ENCODE results near the gene GPI. TPM values are rescaled to one million over a fixed set of nuclear protein-coding genes. Genes with fewer than 3 reads are reported as not detected.
"Not testable (repeated sequence)": the region's sequence is repeated elsewhere in the genome, so short reads cannot be mapped to it uniquely, and the experiment has no call there.

Gene GPI
- total RNA-seq, 3 donors from 2014 or later (not counting 1 experiment from before 2014, with no cell fraction given): 98.5 to 132 (median 104) TPM

DNA sequence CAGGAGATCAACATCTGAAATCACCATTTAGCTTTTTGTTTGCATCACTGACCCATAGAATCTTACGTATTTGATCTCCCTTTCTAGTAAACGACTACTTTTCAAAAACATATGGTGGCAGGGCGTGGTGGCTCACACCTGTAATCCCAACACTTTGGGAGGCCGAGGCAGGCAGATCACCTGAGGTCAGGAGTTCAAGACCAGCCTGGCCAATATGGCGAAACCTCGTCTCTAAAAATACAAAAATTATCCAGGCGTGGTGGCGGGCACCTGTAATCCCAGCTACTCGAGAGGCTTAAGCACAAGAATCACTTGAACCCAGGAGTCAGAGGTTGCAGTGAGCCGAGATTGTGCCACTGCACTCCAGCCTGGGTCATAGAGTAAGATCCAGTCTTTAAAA is 33.4 kb upstream of the GPI start:
- H3K4me1 ChIP-seq (ENCODE audit: control insufficient read depth, insufficient read depth, low read length); H3K4me3 ChIP-seq (ENCODE audit: low read length); intact Hi-C loops (cut with micrococcal nuclease); H3K9me3 Mint-ChIP-seq; H3K27ac ChIP-seq (ENCODE audit: low read length); H3K9me3 ChIP-seq (ENCODE audit: control insufficient read depth, insufficient read depth, low read length); ATAC-seq; H3K4me1 Mint-ChIP-seq; DNase-seq; H3K27me3 ChIP-seq (ENCODE audit: control insufficient read depth, insufficient read depth, low read length); H3K27me3 Mint-ChIP-seq (ENCODE audit: low read depth in 2 of 2); H3K4me3 Mint-ChIP-seq; H3K27ac Mint-ChIP-seq: not testable (repeated sequence)
- 97% methylated on average over 10 of the region's 10 CpGs for WGBS (ENCODE audit: insufficient coverage)
- peaks cover 23% of the 10 kb centered on the region for H3K36me3 Mint-ChIP-seq
- peaks cover 41% of the 10 kb centered on the region for H3K36me3 ChIP-seq (ENCODE audit: control insufficient read depth, insufficient read depth, low read length)

DNA sequence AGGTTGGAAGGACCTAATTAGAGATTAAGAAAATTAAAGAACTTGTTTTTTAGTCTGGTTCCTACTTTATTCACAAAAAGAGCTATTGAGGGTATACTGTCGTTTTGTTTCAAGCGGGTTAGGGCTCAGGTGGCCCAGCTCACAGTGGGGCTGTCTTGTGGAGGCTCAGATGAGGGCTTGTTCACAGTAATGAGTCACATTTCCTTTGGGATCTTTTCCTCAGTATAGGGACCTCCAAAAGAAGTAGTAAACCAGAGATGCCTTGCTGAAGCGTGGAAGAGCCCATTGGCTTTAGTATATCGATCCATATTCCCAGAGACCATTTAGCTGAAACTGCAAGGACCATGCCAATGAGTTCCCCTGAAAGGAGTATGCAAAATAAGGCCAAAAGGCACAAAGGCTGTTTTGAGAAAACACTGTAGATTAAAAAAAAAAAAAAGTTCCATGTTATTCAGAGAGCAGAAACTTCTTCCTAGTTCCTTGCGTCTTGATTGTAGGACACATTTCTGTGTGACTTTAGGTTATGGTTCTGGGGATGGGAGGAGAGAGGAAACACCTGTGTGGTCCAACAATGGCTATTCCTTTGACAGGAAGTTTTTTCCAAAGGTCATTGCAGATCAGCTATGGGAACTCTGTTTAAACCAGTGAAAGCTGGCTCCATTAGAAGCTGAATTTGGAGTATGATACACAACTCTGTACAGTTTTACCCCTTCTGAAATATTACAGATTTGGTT is 32.8 kb upstream of the GPI start:
- Mint-ChIP-seq H3K27ac (no peak overlapping the region), H3K27me3 (ENCODE audit: low read depth in 2 of 2) (no peaks in the 10 kb centered on the region), H3K4me1 (peaks cover 4 to 5% of the 10 kb centered on the region in 2 donors), H3K36me3 (peaks cover 21% of the 10 kb centered on the region), H3K4me3 (no peak overlapping the region), H3K9me3 (no peaks in the 10 kb centered on the region)
- no peaks in the 10 kb centered on the region for H3K9me3 ChIP-seq (ENCODE audit: control insufficient read depth, insufficient read depth, low read length)
- no peaks in the 10 kb centered on the region for H3K27me3 ChIP-seq (ENCODE audit: control insufficient read depth, insufficient read depth, low read length)
- no peak for ATAC-seq
- TF ChIP-seq, protein P1, sequence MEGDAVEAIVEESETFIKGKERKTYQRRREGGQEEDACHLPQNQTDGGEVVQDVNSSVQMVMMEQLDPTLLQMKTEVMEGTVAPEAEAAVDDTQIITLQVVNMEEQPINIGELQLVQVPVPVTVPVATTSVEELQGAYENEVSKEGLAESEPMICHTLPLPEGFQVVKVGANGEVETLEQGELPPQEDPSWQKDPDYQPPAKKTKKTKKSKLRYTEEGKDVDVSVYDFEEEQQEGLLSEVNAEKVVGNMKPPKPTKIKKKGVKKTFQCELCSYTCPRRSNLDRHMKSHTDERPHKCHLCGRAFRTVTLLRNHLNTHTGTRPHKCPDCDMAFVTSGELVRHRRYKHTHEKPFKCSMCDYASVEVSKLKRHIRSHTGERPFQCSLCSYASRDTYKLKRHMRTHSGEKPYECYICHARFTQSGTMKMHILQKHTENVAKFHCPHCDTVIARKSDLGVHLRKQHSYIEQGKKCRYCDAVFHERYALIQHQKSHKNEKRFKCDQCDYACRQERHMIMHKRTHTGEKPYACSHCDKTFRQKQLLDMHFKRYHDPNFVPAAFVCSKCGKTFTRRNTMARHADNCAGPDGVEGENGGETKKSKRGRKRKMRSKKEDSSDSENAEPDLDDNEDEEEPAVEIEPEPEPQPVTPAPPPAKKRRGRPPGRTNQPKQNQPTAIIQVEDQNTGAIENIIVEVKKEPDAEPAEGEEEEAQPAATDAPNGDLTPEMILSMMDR (IDR thresholded peaks at IDR 0.05): no peak
- H3K27ac ChIP-seq (ENCODE audit: low read length): no peak overlapping the region
- H3K4me3 ChIP-seq (ENCODE audit: low read length): no peak overlapping the region
- intact Hi-C loops (cut with micrococcal nuclease): no loop called here
- DNase-seq: no peak
- H3K36me3 ChIP-seq (ENCODE audit: control insufficient read depth, insufficient read depth, low read length): peaks cover 41% of the 10 kb centered on the region
- 97% methylated on average over 5 of the region's 5 CpGs for WGBS (ENCODE audit: insufficient coverage)
- no peaks in the 10 kb centered on the region for H3K4me1 ChIP-seq (ENCODE audit: control insufficient read depth, insufficient read depth, low read length)

DNA sequence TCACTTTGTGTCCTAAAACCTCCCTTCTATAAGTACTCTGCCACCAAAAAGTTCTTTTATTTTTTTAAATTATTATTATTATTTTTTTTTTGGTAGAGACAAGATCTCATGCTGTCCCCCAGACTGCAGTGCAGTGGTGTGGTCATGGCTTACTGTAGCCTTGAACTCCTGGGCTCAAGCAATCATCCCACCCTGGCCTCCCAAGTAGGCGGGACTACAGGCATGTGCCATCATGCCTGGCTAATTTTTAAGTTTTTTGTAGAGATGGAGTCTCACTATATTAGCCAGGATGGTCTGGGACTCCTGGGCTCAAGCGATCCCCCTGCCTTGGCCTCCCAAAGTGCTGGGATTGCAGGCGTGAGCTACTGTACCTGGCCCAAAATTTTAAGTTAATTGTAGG is 29.1 kb upstream of the GPI start:
- H3K4me1 ChIP-seq (ENCODE audit: control insufficient read depth, insufficient read depth, low read length): no peaks in the 10 kb centered on the region
- peaks cover 5% of the 10 kb centered on the region for H3K36me3 Mint-ChIP-seq
- 90% methylated on average over 1 of the region's 3 CpGs for WGBS (ENCODE audit: insufficient coverage)
- intact Hi-C loops (cut with micrococcal nuclease): loop anchor here (5.0 kb wide), 1 partner anchor 84 kb away; the partner anchor contains the start of gene GARRE1
- no peak overlapping the region for H3K27ac Mint-ChIP-seq
- H3K27me3 ChIP-seq (ENCODE audit: control insufficient read depth, insufficient read depth, low read length): no peaks in the 10 kb centered on the region
- DNase-seq: no peak
- no peaks in the 10 kb centered on the region for H3K9me3 Mint-ChIP-seq
- no peaks in the 10 kb centered on the region for H3K27me3 Mint-ChIP-seq (ENCODE audit: low read depth in 2 of 2)
- no peak overlapping the region for H3K4me3 ChIP-seq (ENCODE audit: low read length)
- H3K27ac ChIP-seq (ENCODE audit: low read length): no peak overlapping the region
- no peak overlapping the region for H3K4me3 Mint-ChIP-seq
- no peaks in the 10 kb centered on the region for H3K9me3 ChIP-seq (ENCODE audit: control insufficient read depth, insufficient read depth, low read length)
- peaks cover 4 to 6% of the 10 kb centered on the region in 2 donors for H3K4me1 Mint-ChIP-seq
- peaks cover 30% of the 10 kb centered on the region for H3K36me3 ChIP-seq (ENCODE audit: control insufficient read depth, insufficient read depth, low read length)
- TF ChIP-seq, protein P1 (IDR thresholded peaks at IDR 0.05): no peak
- ATAC-seq: no peak

DNA sequence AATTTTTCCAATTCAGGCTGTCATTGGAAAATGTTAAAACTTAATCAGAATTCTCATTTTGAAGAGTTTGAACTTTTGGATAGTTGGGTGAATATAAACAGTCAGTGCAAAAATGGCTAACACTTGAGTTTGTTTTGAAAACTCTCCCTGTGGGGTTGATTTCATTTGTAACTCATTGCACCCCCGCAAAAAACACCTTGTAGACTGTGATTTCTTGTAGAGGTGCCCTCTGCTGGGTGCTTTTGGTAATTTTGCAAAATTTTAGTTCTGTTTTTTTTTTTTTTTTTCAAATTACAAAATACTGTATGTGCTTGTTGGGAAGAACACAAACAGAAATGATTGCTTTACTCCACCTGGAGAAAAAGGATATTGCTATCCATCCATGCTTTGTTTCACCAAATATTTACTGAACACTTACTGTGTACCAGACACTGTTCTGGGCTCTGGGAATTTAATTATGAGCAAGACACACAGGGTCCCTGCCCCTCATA is 28.2 kb upstream of the GPI start:
- Mint-ChIP-seq H3K4me1 (peaks cover 4 to 6% of the 10 kb centered on the region in 2 donors), H3K9me3 (no peaks in the 10 kb centered on the region), H3K27me3 (ENCODE audit: low read depth in 2 of 2) (no peaks in the 10 kb centered on the region), H3K36me3 (peaks cover 5% of the 10 kb centered on the region), H3K4me3 (no peak overlapping the region), H3K27ac (peak overlapping the region; percentile 33 to 65)
- intact Hi-C loops (cut with micrococcal nuclease): loop anchor here (5.0 kb wide), 1 partner anchor 85 kb away; the partner anchor contains the start of gene GARRE1
- Histone ChIP-seq H3K36me3 (ENCODE audit: control insufficient read depth, insufficient read depth, low read length) (peaks cover 34% of the 10 kb centered on the region), H3K27me3 (ENCODE audit: control insufficient read depth, insufficient read depth, low read length) (no peaks in the 10 kb centered on the region), H3K27ac (ENCODE audit: low read length) (no peak overlapping the region), H3K9me3 (ENCODE audit: control insufficient read depth, insufficient read depth, low read length) (no peaks in the 10 kb centered on the region), H3K4me1 (ENCODE audit: control insufficient read depth, insufficient read depth, low read length) (no peaks in the 10 kb centered on the region), H3K4me3 (ENCODE audit: low read length) (no peak overlapping the region)
- TF ChIP-seq, protein P1 (IDR thresholded peaks at IDR 0.05): peak; percentile 83
- ATAC-seq (peak; percentile 67 to 83 (median 73)), DNase-seq (peak in 1 of 2 donors; percentile 79)
- WGBS (ENCODE audit: insufficient coverage): no CpG with 5 or more reads among the region's 1 CpG

Measured in natural killer cell (primary cell).